GM12865 (cell line): ENCODE data around the gene PXDN.
"Not testable (repeated sequence)": the region's sequence is repeated elsewhere in the genome, so short reads cannot be mapped to it uniquely, and the experiment has no call there.

Source experiments
- DNase-seq: peaks from one replicate; pipeline ENCODE4 v3.0.0; 2010; ENCODE audit warnings: low read depth
- H3K4me3 ChIP-seq: 2 replicates; pipeline ENCODE4 v1.5.1; 2011; ENCODE audit warnings: mild to moderate bottlenecking, low read depth, low read length, control low read depth
- CTCF ChIP-seq: IDR thresholded peaks from 2 replicates; pipeline ENCODE4 v1.5.1; 2011; ENCODE audit warnings: low read length, control low read depth, low read depth, inconsistent platforms; ENCODE audit not compliant: insufficient read depth; ENCODE audit errors: missing control alignments

PXDN gene

GRCh38 chr2:1757567-1757966 is 13.3 kb upstream of the PXDN start:
- DNase-seq = no peak
- H3K4me3 ChIP-seq = no peak overlapping the region
- no peak for TF ChIP-seq CTCF

GRCh38 chr2:1757146-1757545 is 12.8 kb upstream of the PXDN start:
- H3K4me3 ChIP-seq, DNase-seq: not testable (repeated sequence)

- TF ChIP-seq CTCF = no peak
- H3K4me3 ChIP-seq = no peak overlapping the region
- DNase-seq = no peak
Measured at GRCh38 chr2:1756456-1756855, 12.1 kb upstream of the PXDN start.

- no peak for TF ChIP-seq CTCF
- DNase-seq = no peak
- H3K4me3 ChIP-seq = no peak overlapping the region
Measured at GRCh38 chr2:1755436-1756191, 11.3 kb upstream of the PXDN start.

GRCh38 chr2:1754461-1755170 is 10.3 kb upstream of the PXDN start:
- H3K4me3 ChIP-seq = no peak overlapping the region
- DNase-seq = no peak
- TF ChIP-seq CTCF = no peak

- TF ChIP-seq CTCF = no peak
- DNase-seq = no peak
- no peak overlapping the region for H3K4me3 ChIP-seq
Measured at GRCh38 chr2:1754046-1754445, 9.7 kb upstream of the PXDN start.

- no peak for DNase-seq
- H3K4me3 ChIP-seq = no peak overlapping the region
- TF ChIP-seq CTCF = no peak
Measured at GRCh38 chr2:1752751-1753150, 8.4 kb upstream of the PXDN start.
